PC-9 (cell line): ENCODE data around the gene MYH1.

Source experiments
- EZH2 ChIP-seq: fragments of 200-600 bp; sonication (generic); IDR thresholded peaks from 2 replicates; pipeline ENCODE4 v1.8.0; 2017; ENCODE audit warnings: antibody characterized with exemption, low read depth
- TF ChIP-seq, protein P1 (sequence below): fragments of 200-600 bp; sonication (generic); conservative IDR thresholded peaks from 2 replicates; pipeline ENCODE4 v1.6.1; 2017; ENCODE audit warnings: mixed run types, antibody characterized with exemption, mild to moderate bottlenecking, moderate library complexity

DNA sequence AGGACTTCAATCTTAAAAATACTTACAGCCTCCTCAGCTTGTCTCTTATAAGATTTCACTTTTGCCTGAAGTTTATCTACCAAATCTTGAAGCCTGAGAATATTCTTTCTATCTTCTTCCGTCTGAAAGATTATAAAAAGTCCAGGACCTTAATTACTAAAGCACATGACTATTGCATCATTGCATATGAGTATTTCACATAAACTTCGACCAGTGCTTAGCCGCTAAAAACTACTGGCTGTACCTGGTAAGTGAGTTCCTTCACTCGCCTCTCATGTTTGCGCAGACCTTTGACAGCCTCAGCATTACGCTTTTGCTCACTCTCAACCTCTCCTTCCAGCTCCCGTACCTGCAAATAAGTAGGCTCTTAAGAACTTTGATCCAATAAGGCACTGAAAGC, 4.7 kb upstream of the MYH1 start:
- TF ChIP-seq, protein P1, sequence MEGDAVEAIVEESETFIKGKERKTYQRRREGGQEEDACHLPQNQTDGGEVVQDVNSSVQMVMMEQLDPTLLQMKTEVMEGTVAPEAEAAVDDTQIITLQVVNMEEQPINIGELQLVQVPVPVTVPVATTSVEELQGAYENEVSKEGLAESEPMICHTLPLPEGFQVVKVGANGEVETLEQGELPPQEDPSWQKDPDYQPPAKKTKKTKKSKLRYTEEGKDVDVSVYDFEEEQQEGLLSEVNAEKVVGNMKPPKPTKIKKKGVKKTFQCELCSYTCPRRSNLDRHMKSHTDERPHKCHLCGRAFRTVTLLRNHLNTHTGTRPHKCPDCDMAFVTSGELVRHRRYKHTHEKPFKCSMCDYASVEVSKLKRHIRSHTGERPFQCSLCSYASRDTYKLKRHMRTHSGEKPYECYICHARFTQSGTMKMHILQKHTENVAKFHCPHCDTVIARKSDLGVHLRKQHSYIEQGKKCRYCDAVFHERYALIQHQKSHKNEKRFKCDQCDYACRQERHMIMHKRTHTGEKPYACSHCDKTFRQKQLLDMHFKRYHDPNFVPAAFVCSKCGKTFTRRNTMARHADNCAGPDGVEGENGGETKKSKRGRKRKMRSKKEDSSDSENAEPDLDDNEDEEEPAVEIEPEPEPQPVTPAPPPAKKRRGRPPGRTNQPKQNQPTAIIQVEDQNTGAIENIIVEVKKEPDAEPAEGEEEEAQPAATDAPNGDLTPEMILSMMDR = no peak
- no peak for TF ChIP-seq EZH2
